Astrocyte (in vitro differentiated cells and primary cell): Measurements from ENCODE around the gene TEX2.

Source experiments
- EZH2 ChIP-seq: IDR thresholded peaks from 2 replicates; pipeline ENCODE4 v1.6.1; 2012; ENCODE audit warnings: mild to moderate bottlenecking, low read length, inconsistent platforms; ENCODE audit not compliant: insufficient read depth
- TF ChIP-seq, protein P1 (sequence below): IDR thresholded peaks from 2 replicates; pipeline ENCODE4 v1.5.1; 2011; ENCODE audit warnings: low read depth, mild to moderate bottlenecking, inconsistent platforms, low read length, moderate library complexity; ENCODE audit not compliant: insufficient read depth

- TF ChIP-seq, protein P1, sequence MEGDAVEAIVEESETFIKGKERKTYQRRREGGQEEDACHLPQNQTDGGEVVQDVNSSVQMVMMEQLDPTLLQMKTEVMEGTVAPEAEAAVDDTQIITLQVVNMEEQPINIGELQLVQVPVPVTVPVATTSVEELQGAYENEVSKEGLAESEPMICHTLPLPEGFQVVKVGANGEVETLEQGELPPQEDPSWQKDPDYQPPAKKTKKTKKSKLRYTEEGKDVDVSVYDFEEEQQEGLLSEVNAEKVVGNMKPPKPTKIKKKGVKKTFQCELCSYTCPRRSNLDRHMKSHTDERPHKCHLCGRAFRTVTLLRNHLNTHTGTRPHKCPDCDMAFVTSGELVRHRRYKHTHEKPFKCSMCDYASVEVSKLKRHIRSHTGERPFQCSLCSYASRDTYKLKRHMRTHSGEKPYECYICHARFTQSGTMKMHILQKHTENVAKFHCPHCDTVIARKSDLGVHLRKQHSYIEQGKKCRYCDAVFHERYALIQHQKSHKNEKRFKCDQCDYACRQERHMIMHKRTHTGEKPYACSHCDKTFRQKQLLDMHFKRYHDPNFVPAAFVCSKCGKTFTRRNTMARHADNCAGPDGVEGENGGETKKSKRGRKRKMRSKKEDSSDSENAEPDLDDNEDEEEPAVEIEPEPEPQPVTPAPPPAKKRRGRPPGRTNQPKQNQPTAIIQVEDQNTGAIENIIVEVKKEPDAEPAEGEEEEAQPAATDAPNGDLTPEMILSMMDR = no peak
- TF ChIP-seq EZH2 = no peak
These were observed 147.1 kb downstream of the TEX2 start for GRCh38 chr17:64115822-64116534.
